ENCODE results near the gene FRY. TPM values are rescaled to one million over a fixed set of nuclear protein-coding genes. Genes with fewer than 3 reads are reported as not detected.

FRY gene
- total RNA-seq, 2 experiments from 2014 or later: 3.0 to 7.0 TPM

DNA sequence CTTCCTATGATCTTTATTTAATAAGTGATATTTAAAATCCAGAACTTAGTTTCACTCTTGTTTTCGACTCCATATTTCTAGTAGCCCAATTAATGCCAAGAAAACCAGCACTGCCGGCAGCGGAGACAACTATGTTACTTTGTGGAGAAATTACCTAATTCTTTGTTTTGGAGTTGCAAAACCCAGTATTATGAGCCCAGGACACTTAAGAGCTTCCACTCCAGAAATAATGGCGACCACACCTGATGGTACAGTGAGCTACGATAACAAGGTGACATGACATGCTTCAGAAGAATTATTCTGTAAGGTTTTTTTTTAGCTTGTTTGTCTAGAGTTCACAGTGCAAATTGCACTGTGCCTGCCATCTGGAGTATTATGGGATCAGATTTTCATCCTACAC lies 147.2 kb downstream of the FRY start:
- Histone ChIP-seq H3K4me1 (ENCODE audit: insufficient read depth, low read length, poor library complexity, severe bottlenecking) (no peaks in the 10 kb centered on the region), H3K79me2 (ENCODE audit: insufficient read depth, low read depth, low read length) (no peaks in the 10 kb centered on the region), H3K27ac (ENCODE audit: low read depth, low read length, poor library complexity, severe bottlenecking) (no peak overlapping the region), H3K9me2 (ENCODE audit: insufficient read depth, low read length) (no peaks in the 10 kb centered on the region), H2AFZ (ENCODE audit: low read length) (no peak overlapping the region), H3K36me3 (ENCODE audit: insufficient read depth, low read length) (no peaks in the 10 kb centered on the region), H3K9me3 (ENCODE audit: low read length) (no peaks in the 10 kb centered on the region), H3K4me3 (ENCODE audit: low read depth, low read length, poor library complexity, severe bottlenecking) (no peak overlapping the region), H4K20me1 (ENCODE audit: insufficient read depth, low read length) (no peaks in the 10 kb centered on the region), H3K4me2 (ENCODE audit: low read length) (no peak overlapping the region)
- DNase-seq (ENCODE audit: low spot score): no peak
- no peak for TF ChIP-seq EZH2phosphoT487 (IDR thresholded peaks at IDR 0.05; ENCODE audit: borderline replicate concordance, low read depth, low read length)
- TF ChIP-seq, protein P1, sequence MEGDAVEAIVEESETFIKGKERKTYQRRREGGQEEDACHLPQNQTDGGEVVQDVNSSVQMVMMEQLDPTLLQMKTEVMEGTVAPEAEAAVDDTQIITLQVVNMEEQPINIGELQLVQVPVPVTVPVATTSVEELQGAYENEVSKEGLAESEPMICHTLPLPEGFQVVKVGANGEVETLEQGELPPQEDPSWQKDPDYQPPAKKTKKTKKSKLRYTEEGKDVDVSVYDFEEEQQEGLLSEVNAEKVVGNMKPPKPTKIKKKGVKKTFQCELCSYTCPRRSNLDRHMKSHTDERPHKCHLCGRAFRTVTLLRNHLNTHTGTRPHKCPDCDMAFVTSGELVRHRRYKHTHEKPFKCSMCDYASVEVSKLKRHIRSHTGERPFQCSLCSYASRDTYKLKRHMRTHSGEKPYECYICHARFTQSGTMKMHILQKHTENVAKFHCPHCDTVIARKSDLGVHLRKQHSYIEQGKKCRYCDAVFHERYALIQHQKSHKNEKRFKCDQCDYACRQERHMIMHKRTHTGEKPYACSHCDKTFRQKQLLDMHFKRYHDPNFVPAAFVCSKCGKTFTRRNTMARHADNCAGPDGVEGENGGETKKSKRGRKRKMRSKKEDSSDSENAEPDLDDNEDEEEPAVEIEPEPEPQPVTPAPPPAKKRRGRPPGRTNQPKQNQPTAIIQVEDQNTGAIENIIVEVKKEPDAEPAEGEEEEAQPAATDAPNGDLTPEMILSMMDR (conservative IDR thresholded peaks at IDR 0.05; ENCODE audit: low read length): no peak
- no TSS peak for BruUV-seq (replicated peaks)
- intact Hi-C loops (cut with micrococcal nuclease; ENCODE audit: unreplicated experiment): no loop called here
- ChIA-PET POLR2A (interaction anchor here (0.6 kb wide), 1 partner anchor 255 kb away, joined by 3 read pairs; no protein-coding TSS in a partner anchor), CTCF (ENCODE audit: unreplicated experiment) (no interaction called here)

DNA sequence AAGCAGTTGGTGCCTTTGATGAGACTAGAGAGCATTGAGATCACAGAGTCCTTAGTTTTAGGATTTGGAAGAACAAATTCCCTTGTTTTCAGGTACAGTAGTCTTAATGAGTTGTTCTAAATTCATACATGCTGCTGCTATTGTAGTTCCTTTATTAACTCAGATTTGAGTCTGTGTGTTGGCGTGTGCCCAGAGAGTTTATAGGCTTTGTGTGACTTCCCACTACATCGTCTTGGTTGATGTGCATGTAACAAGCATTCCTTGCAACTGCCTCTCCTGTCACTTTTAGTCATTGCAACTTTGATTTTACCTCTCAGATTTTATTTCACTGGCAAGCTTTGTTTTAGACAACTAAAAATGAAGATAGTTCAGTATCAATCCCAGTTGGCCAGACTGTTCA lies 148.1 kb downstream of the FRY start:
- no peak for TF ChIP-seq EZH2phosphoT487 (IDR thresholded peaks at IDR 0.05; ENCODE audit: borderline replicate concordance, low read depth, low read length)
- TF ChIP-seq, protein P1 (conservative IDR thresholded peaks at IDR 0.05; ENCODE audit: low read length): no peak
- Histone ChIP-seq H3K4me1 (ENCODE audit: insufficient read depth, low read length, poor library complexity, severe bottlenecking) (no peaks in the 10 kb centered on the region), H4K20me1 (ENCODE audit: insufficient read depth, low read length) (no peaks in the 10 kb centered on the region), H2AFZ (ENCODE audit: low read length) (no peak overlapping the region), H3K9me3 (ENCODE audit: low read length) (no peaks in the 10 kb centered on the region), H3K4me2 (ENCODE audit: low read length) (no peak overlapping the region), H3K4me3 (ENCODE audit: low read depth, low read length, poor library complexity, severe bottlenecking) (no peak overlapping the region), H3K27ac (ENCODE audit: low read depth, low read length, poor library complexity, severe bottlenecking) (no peak overlapping the region), H3K79me2 (ENCODE audit: insufficient read depth, low read depth, low read length) (no peaks in the 10 kb centered on the region), H3K9me2 (ENCODE audit: insufficient read depth, low read length) (no peaks in the 10 kb centered on the region), H3K36me3 (ENCODE audit: insufficient read depth, low read length) (no peaks in the 10 kb centered on the region)
- CTCF ChIA-PET (ENCODE audit: unreplicated experiment): no interaction called here
- intact Hi-C loops (cut with micrococcal nuclease; ENCODE audit: unreplicated experiment): no loop called here
- BruUV-seq (replicated peaks): no TSS peak
- POLR2A ChIA-PET: interaction anchor here (0.6 kb wide), 1 partner anchor 317 kb away, joined by 3 read pairs; no protein-coding TSS in a partner anchor
- no peak for DNase-seq (ENCODE audit: low spot score)

DNA sequence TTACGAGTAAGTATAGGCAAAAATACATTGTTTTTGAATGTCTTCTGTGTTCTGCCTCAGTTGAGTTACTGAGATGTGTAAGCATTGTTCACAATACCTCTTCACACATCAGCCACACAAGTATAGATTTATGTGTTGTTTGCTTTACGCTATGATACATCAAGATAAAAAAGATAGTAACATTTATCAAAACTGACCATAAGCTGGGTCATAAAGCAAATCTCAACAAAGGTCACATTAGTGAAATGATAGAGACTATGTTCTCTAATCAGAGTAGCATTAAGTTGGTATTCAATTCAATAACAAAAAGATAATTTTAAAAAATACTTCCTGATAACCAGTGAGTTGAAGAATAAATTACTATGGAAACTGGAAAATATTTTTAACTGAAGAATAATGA lies 156.1 kb downstream of the FRY start:
- Histone ChIP-seq H3K4me2 (ENCODE audit: low read length) (no peak overlapping the region), H2AFZ (ENCODE audit: low read length) (no peak overlapping the region), H3K36me3 (ENCODE audit: insufficient read depth, low read length) (no peaks in the 10 kb centered on the region), H3K79me2 (ENCODE audit: insufficient read depth, low read depth, low read length) (no peaks in the 10 kb centered on the region), H3K4me3 (ENCODE audit: low read depth, low read length, poor library complexity, severe bottlenecking) (no peak overlapping the region), H3K9me2 (ENCODE audit: insufficient read depth, low read length) (no peaks in the 10 kb centered on the region), H3K4me1 (ENCODE audit: insufficient read depth, low read length, poor library complexity, severe bottlenecking) (no peaks in the 10 kb centered on the region), H3K9me3 (ENCODE audit: low read length) (no peaks in the 10 kb centered on the region), H3K27ac (ENCODE audit: low read depth, low read length, poor library complexity, severe bottlenecking) (no peak overlapping the region), H4K20me1 (ENCODE audit: insufficient read depth, low read length) (no peaks in the 10 kb centered on the region)
- DNase-seq (ENCODE audit: low spot score): no peak
- ChIA-PET POLR2A (interaction anchor here (1.9 kb wide), 1 partner anchor 8 kb away, joined by 4 read pairs; no protein-coding TSS in a partner anchor), CTCF (ENCODE audit: unreplicated experiment) (no interaction called here)
- no TSS peak for BruUV-seq (replicated peaks)
- no peak for TF ChIP-seq EZH2phosphoT487 (IDR thresholded peaks at IDR 0.05; ENCODE audit: borderline replicate concordance, low read depth, low read length)
- TF ChIP-seq, protein P1 (conservative IDR thresholded peaks at IDR 0.05; ENCODE audit: low read length): no peak
- intact Hi-C loops (cut with micrococcal nuclease; ENCODE audit: unreplicated experiment): no loop called here
